ENCODE results near the gene KIAA1755. TPM values are rescaled to one million over a fixed set of nuclear protein-coding genes. Genes with fewer than 3 reads are reported as not detected.

Gene KIAA1755
- total RNA-seq, 1 donor from 2014 or later, result not detected

DNA sequence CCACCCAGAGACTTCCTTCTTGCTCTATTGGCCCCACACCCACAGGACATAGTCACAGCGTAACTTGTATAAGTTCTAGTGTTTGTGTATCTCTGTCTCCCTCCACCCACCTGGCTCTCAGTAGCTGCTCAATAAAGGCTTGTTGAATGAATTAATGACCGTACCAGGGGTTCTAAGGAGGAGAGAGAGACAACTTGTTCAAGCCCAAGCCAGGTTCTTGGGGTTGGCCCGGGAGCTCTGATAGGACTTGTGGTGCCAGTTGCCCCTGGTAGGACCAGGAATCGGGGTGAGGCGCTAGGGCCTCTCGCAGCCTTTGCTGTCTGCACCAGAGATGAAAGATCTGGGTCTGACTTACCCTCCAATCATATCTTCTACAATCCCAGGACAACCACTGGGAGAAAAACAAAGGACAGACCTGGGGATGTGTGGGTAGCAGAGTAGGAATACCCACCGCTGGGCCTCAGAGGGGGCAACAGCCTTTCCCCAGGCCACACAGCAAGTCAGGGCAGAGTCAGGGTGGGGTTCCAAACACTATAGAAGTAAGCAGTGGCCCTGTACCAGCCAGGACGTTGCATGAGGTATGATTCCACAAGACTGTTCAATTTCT lies 90.2 kb downstream of the KIAA1755 start:
- H3K4me3 Mint-ChIP-seq, result no peak overlapping the region
- H3K27ac Mint-ChIP-seq, result no peak overlapping the region
- peaks cover 22% of the 10 kb centered on the region for H3K4me1 Mint-ChIP-seq
- no peak for DNase-seq
- H3K36me3 Mint-ChIP-seq (ENCODE audit: low read depth), result no peaks in the 10 kb centered on the region
- intact Hi-C loops (cut with micrococcal nuclease), result no loop called here
- no peaks in the 10 kb centered on the region for H3K9me3 Mint-ChIP-seq
- H3K27me3 Mint-ChIP-seq, result peaks cover 15% of the 10 kb centered on the region

DNA sequence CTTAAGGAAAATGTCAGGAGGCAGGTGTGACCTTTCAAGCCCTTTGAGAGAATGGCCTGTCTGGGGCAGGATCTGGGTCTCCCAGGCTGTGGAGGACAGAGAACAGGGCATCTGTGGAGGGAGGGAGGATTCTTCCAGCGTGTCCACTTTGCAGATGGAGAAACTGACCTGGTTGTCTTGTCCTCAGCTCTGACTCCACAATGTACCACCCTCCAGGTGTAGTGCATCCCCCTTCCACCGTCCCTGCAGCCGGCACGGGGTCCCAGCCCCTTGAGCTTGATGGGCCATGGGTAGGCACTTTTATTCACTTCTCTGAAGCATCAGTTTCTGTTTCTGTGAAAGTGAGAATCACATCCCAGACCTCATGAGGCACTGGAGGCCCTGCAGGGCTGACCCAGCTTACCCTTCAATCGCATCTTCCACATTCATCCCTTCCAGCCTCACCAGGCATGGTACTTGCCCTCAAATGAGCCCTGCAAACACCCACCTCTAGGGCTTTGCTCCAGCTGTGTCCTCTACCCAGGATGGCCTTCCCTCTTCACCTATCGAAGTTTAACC lies 90.8 kb downstream of the KIAA1755 start:
- Mint-ChIP-seq H3K4me1 (peaks cover 23% of the 10 kb centered on the region), H3K36me3 (ENCODE audit: low read depth) (no peaks in the 10 kb centered on the region), H3K9me3 (no peaks in the 10 kb centered on the region), H3K27ac (peak overlapping the region; percentile 25), H3K27me3 (peaks cover 15% of the 10 kb centered on the region), H3K4me3 (no peak overlapping the region)
- intact Hi-C loops (cut with micrococcal nuclease), result loop anchor here (5.0 kb wide), 1 partner anchor 97 kb away; no protein-coding TSS in a partner anchor
- no peak for DNase-seq

DNA sequence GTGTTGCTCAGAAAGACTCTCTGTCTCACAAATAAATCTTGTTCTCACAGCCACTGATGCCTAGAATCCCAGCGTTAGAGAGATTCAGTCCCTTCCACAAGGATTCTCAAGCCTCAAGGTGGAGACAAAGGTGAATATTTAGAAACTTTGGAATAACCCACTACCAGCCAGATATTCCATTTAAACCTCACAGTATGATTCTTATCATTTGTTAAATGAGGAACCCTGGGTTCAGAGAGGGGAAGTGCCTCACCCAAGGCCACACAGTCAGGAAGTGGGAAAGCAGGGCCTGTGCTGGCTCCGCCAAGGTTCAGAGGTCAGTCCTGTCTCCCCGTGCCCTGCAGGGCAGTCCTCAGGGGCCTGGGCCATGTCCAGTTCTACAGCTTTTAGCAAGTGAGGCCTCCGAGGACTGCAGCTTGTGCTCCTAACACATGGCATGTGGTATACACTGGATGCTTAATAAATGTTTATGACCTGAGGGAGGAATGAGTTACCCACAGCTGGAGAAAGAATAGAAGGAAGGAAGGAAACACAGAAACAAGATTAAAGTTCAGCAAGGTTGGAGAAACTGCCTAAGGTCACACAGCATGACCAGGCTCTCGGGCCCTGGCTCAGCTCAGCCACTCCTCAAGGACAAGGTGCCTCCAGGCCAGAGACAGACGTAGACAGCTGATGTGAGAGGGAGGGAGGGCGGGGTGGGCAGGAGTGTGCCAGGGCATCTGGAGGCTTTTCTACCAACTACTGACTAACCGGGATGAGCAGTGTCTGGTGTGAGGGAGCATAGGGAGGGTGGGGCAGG lies 91.5 kb downstream of the KIAA1755 start:
- Mint-ChIP-seq H3K27me3 (peaks cover 14% of the 10 kb centered on the region), H3K27ac (peak overlapping the region; percentile 25), H3K9me3 (no peaks in the 10 kb centered on the region), H3K4me1 (peaks cover 23% of the 10 kb centered on the region), H3K4me3 (no peak overlapping the region), H3K36me3 (ENCODE audit: low read depth) (no peaks in the 10 kb centered on the region)
- intact Hi-C loops (cut with micrococcal nuclease), result loop anchor here (5.0 kb wide), 1 partner anchor 97 kb away; no protein-coding TSS in a partner anchor
- no peak for DNase-seq

DNA sequence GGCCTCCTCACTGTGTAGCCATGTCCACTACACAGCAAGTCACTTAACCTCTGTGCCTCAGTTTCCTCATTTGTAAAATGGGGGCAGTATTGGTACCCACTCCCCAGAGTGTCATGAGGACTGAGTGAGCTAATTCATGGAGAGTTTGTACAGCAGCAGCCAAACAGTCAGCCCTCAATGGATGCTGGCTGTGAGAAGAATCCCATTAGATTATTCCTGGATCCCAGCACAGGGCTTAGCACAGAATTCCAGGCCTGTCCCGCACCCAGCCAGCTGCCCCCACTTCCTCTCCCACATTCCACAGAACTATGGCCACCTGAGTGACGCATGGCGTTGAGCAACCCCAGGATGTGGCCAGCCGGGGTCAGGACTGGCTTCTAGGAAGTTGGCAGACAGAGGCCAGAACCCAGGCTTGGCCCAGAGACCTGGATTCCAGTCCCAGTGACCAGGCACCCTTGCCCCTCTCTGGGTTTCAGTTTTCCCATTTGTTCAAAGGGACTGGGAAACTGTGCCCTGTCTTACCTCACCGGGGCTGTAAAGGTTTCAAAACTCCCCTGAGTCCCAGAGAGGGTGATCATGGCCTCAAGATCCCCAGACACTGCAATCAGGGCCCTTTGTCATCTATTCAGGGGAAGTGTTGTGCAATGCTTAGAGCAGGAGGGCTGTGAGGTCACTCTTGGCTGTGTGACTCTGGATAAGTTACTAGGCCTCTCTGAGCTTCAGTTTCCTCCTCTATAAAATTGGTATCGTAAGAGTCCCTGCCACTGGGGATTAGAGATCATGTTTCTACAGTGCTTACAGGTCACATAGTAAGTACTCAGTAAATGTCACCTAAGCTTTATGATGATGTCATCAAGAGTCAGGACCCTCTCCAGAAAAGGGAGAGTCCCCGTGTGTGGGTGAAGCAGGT lies 92.4 kb downstream of the KIAA1755 start:
- DNase-seq, result no peak
- Mint-ChIP-seq H3K36me3 (ENCODE audit: low read depth) (no peaks in the 10 kb centered on the region), H3K27me3 (peaks cover 17% of the 10 kb centered on the region), H3K4me3 (no peak overlapping the region), H3K4me1 (peaks cover 23% of the 10 kb centered on the region), H3K9me3 (no peaks in the 10 kb centered on the region), H3K27ac (peak overlapping the region; percentile 31)
- intact Hi-C loops (cut with micrococcal nuclease), result loop anchor here (5.0 kb wide), 1 partner anchor 96 kb away; no protein-coding TSS in a partner anchor

DNA sequence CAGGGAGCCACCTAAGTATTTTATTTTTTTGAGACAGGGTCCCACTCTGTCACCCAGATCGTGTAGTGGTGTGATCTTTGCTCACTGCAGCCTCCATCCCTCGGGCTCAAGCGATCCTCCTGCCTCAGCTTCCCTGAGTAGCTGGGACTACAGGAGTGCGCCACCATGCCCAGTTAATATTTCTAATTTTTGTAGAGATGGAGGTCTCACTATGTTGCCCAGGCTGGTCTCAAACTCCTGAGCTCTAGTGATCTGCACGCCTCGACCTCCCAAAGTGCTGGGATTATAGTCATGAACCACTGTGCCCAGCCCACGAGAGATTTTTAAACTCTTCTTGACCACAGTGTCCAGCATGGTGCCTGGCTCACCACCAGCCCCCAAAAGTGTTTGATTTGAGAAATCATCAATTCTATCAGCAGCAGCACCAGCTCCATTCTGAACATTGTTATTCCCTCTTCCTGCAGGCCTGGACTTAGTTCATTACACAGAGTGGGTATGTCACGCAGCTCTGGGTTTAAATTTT lies 93.1 kb downstream of the KIAA1755 start:
- H3K36me3 Mint-ChIP-seq (ENCODE audit: low read depth), result no peaks in the 10 kb centered on the region
- no peak overlapping the region for H3K27ac Mint-ChIP-seq
- no peak for DNase-seq
- no peak overlapping the region for H3K4me3 Mint-ChIP-seq
- H3K27me3 Mint-ChIP-seq, result peaks cover 17% of the 10 kb centered on the region
- intact Hi-C loops (cut with micrococcal nuclease), result loop anchor here (5.0 kb wide), 1 partner anchor 95 kb away; no protein-coding TSS in a partner anchor
- H3K4me1 Mint-ChIP-seq, result peaks cover 23% of the 10 kb centered on the region
- H3K9me3 Mint-ChIP-seq, result no peaks in the 10 kb centered on the region

DNA sequence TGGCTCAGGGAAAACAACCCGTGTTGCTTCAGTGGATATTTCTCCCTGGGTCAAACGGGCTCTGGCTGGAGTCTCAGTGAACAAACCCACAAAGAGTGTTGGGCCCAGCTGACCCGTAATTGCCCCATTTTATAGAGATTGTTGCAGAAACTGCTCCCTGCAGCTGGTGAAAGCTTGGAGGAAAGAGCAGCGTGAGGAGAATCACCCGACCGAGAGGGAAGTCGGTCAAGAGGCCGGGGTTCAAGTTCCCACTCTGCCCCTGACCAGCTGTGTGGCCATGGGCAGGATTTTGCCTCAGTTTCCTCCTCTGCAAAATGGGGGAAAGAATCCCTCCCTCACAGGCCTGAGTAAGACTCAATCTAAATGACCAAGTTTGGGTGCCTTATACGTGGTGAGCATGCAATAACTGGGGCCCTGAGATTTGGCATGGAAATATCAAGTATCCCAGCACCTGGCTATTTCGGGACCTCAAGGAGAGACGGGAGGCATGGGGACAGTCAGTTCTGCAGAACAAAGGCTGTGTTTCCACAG lies 93.8 kb downstream of the KIAA1755 start:
- Mint-ChIP-seq H3K4me1 (peaks cover 23% of the 10 kb centered on the region), H3K27ac (no peak overlapping the region), H3K36me3 (ENCODE audit: low read depth) (no peaks in the 10 kb centered on the region), H3K27me3 (peaks cover 16% of the 10 kb centered on the region), H3K9me3 (no peaks in the 10 kb centered on the region), H3K4me3 (no peak overlapping the region)
- intact Hi-C loops (cut with micrococcal nuclease), result loop anchor here (5.0 kb wide), 1 partner anchor 94 kb away; no protein-coding TSS in a partner anchor
- no peak for DNase-seq

DNA sequence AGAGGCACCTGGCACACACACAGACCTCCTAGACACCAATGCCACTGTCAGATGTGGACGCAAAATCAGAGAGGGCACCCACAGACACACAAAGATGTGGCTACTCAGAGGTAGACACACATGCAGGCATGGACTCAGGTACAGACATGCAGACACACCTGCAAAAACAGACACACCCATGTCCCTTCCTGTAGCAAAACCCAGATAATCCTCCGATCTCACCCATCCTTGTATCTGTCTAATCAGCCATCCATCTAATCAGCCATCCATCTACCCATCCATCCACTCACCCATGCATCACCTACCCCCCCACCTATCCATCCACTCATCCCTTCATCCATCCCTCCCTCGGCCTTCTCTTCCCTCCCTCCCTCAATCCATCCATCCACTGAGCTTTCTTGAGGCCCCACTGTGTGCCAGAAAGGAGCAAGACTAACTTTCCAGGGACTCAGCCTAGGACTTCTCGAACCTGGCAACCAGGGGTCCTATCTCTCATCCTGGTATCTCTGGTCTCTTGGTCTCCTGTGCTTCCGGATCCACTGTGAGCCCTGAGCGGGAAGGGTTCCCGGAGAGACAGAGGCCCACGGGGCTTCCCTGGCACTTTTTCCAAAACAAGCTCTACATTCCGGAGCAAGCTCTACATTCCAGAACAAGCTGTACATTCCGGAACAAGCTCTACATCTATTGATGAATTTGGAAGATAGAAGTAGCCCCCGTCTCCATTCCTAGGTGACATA lies 94.4 kb downstream of the KIAA1755 start:
- Mint-ChIP-seq H3K4me3 (no peak overlapping the region), H3K4me1 (peaks cover 23% of the 10 kb centered on the region), H3K36me3 (ENCODE audit: low read depth) (no peaks in the 10 kb centered on the region), H3K27ac (no peak overlapping the region), H3K27me3 (peaks cover 15% of the 10 kb centered on the region), H3K9me3 (no peaks in the 10 kb centered on the region)
- DNase-seq, result no peak
- intact Hi-C loops (cut with micrococcal nuclease), result loop anchor here (1.0 to 5.0 kb wide), 3 partner anchors 53 to 109 kb away; no protein-coding TSS in a partner anchor

DNA sequence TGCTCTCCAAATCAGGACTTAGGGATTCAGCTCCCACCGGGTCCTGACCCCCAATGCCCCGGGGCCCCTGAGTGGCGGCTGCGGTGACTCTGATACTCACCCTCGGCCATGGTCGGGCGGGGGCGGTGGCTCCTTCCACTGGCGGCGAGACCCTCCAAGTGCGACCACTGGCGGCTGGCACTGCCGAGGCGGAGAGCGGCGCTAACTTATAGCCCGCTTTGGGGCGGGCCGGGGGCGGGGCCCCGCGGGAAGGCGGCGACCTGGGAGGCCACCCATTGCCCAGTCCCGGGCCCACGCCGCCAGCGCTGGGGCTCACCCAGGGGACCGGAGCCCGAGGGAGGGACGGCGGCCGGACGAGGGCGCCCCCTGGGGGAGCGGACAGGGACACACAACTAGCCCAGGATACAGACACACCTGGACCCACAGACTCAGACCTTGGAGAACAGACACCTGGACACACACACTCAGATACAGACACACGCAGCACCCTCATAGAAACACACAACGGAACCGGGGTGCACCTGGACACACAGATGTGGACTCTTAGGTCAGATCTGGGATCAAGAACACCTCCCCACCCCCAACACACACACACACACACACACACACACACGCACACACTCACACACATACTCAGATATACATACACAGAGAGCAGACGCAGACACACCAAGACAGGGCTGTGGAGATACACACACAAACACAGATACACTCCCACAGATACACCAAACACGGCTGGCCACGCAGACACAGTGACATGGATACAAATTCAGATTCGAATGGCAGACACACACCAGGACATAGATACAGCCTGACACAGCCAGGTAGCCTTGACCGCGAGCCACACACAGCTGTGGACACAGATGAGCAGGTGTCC lies 95.2 kb downstream of the KIAA1755 start, which contains the start of gene TGM2:
TGM2 (minus strand) TSS at position 182 of the 877 bp plus-strand sequence; CDS start at position 110, 72 bp downstream.
- Mint-ChIP-seq H3K36me3 (ENCODE audit: low read depth) (no peaks in the 10 kb centered on the region), H3K4me3 (peak within 1 kb of the TSS; percentile 64), H3K9me3 (no peaks in the 10 kb centered on the region), H3K27ac (no peak within 1 kb of the TSS), H3K4me1 (peaks cover 23% of the 10 kb centered on the region), H3K27me3 (peaks cover 11% of the 10 kb centered on the region)
- DNase-seq, result peak; percentile 87
- intact Hi-C loops (cut with micrococcal nuclease), result loop anchor here (1.0 to 5.0 kb wide), 3 partner anchors 53 to 108 kb away; no protein-coding TSS in a partner anchor

DNA sequence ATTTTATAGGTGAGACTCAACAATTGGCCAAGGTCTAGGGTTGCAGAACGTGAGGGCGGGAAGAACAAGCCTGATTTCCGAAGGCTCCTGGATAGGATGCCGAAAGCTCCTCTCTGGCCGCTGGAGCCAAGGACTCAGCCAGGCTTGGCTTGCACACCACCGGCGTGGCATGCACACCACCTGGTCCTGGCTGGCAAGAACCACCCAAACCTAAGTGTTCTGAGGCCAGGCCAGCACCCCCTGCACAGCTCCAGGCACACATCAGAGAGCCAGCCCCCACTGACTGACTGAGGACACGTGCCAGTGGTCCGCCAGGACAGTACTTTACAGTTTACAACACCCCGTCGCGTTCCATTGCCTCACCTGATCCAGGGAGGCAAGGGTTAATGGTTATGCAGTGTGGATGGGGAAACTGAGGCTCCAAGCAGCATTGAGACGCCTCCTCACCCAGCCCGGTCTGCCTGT lies 95.9 kb downstream of the KIAA1755 start:
- no peak overlapping the region for H3K27ac Mint-ChIP-seq
- H3K4me1 Mint-ChIP-seq, result peaks cover 17% of the 10 kb centered on the region
- no peaks in the 10 kb centered on the region for H3K36me3 Mint-ChIP-seq (ENCODE audit: low read depth)
- H3K9me3 Mint-ChIP-seq, result no peaks in the 10 kb centered on the region
- no peak for DNase-seq
- intact Hi-C loops (cut with micrococcal nuclease), result loop anchor here (1.0 to 5.0 kb wide), 3 partner anchors 52 to 107 kb away; no protein-coding TSS in a partner anchor
- peaks cover 11% of the 10 kb centered on the region for H3K27me3 Mint-ChIP-seq
- H3K4me3 Mint-ChIP-seq, result no peak overlapping the region

DNA sequence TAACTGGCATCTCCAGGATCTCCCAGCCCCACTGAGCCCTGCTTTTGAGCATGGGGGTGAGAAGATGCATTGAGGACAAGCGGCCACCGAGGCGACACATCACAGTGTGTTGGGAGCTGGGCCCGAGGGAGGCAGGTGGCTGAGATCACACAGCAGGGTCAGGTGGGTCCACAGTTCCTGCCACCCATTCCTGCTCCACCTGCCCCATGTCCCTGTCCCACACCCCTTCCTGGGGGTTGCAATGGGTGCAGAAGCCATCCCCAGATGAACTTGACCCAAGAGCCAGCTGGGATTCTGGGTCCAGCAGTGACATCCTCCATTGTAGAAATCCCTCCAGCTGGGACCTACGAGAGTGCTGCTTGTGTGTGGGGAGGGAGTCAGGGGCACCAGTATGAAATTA lies 96.5 kb downstream of the KIAA1755 start:
- Mint-ChIP-seq H3K4me3 (no peak overlapping the region), H3K27ac (no peak overlapping the region), H3K9me3 (no peaks in the 10 kb centered on the region), H3K27me3 (peaks cover 11% of the 10 kb centered on the region), H3K36me3 (ENCODE audit: low read depth) (no peaks in the 10 kb centered on the region), H3K4me1 (peaks cover 15% of the 10 kb centered on the region)
- intact Hi-C loops (cut with micrococcal nuclease), result loop anchor here (2.0 kb wide), 1 partner anchor 51 kb away; no protein-coding TSS in a partner anchor
- no peak for DNase-seq

All from activated CD4-positive, alpha-beta T cell treated with anti-CD3 and anti-CD28 coated beads, Interleukin-2, amount 10 ng/mL, durations not matched to agents 24 days and 14 days (primary cell).